HL-60/S4 (cell line): ENCODE results near the gene CHCHD6.

ENCODE experiments used
- in situ Hi-C: fragments of 300-500 bp; cut with MboI; formaldehyde crosslinking; loops from 2 replicates; pipeline ENCODE4 v1.14.3; 2022; ENCODE audit warnings: low sequenced_read_pairs

The CHCHD6 gene

GRCh38 chr3:126914226-126914625 lies 210.2 kb downstream of the CHCHD6 start:
- in situ Hi-C loops, result no loop called here

GRCh38 chr3:126915015-126915414 lies 211.0 kb downstream of the CHCHD6 start:
- in situ Hi-C loops, result no loop called here

- in situ Hi-C loops, result no loop called here
Measured at GRCh38 chr3:126916546-126916945, 212.5 kb downstream of the CHCHD6 start.

- in situ Hi-C loops, result no loop called here
Measured at GRCh38 chr3:126917232-126917804, 213.3 kb downstream of the CHCHD6 start.

GRCh38 chr3:126918355-126918821 lies 214.3 kb downstream of the CHCHD6 start:
- in situ Hi-C loops, result no loop called here

GRCh38 chr3:126921085-126921824 lies 217.2 kb downstream of the CHCHD6 start:
- in situ Hi-C loops, result no loop called here

- in situ Hi-C loops, result no loop called here
Measured at GRCh38 chr3:126922466-126922865, 218.4 kb downstream of the CHCHD6 start.

- in situ Hi-C loops, result no loop called here
Measured at GRCh38 chr3:126923423-126923822, 219.4 kb downstream of the CHCHD6 start.

- in situ Hi-C loops, result no loop called here
Measured at GRCh38 chr3:126923895-126924294, 219.9 kb downstream of the CHCHD6 start.

GRCh38 chr3:126924458-126924857 lies 220.4 kb downstream of the CHCHD6 start:
- in situ Hi-C loops, result no loop called here

- in situ Hi-C loops, result no loop called here
Measured at GRCh38 chr3:126925411-126926171, 221.6 kb downstream of the CHCHD6 start.

GRCh38 chr3:126926684-126927400 lies 222.8 kb downstream of the CHCHD6 start:
- in situ Hi-C loops, result no loop called here

GRCh38 chr3:126927401-126927750 lies 223.3 kb downstream of the CHCHD6 start:
- in situ Hi-C loops, result no loop called here

GRCh38 chr3:126927846-126928245 lies 223.8 kb downstream of the CHCHD6 start:
- in situ Hi-C loops, result no loop called here

- in situ Hi-C loops, result no loop called here
Measured at GRCh38 chr3:126928921-126929474, 225.0 kb downstream of the CHCHD6 start.

- in situ Hi-C loops, result no loop called here
Measured at GRCh38 chr3:126930936-126931600, 227.0 kb downstream of the CHCHD6 start.

- in situ Hi-C loops, result no loop called here
Measured at GRCh38 chr3:126931806-126932187, 227.8 kb downstream of the CHCHD6 start.

GRCh38 chr3:126932188-126932931 lies 228.3 kb downstream of the CHCHD6 start:
- in situ Hi-C loops, result no loop called here

- in situ Hi-C loops, result no loop called here
Measured at GRCh38 chr3:126934031-126934531, 230.0 kb downstream of the CHCHD6 start.

- in situ Hi-C loops, result no loop called here
Measured at GRCh38 chr3:126934991-126935390, 231.0 kb downstream of the CHCHD6 start.
